GM12864 (cell line): ENCODE measurements around the gene PSMA6.
"Not testable (repeated sequence)": the region's sequence is repeated elsewhere in the genome, so short reads cannot be mapped to it uniquely, and the experiment has no call there.

Experiments
- DNase-seq: peaks from one replicate; pipeline ENCODE4 v3.0.0-alpha.2; 2011; ENCODE audit warnings: low read depth
- H3K4me3 ChIP-seq: 2 replicates; pipeline ENCODE4 v1.5.1; 2011; ENCODE audit warnings: mild to moderate bottlenecking, low read depth, low read length, control low read depth
- TF ChIP-seq, protein P1 (sequence below): IDR thresholded peaks from 2 replicates; pipeline ENCODE4 v1.5.1; 2011; ENCODE audit warnings: low read depth, mild to moderate bottlenecking, moderate library complexity, low read length, control low read depth, inconsistent platforms; ENCODE audit errors: missing control alignments

The PSMA6 gene

DNA sequence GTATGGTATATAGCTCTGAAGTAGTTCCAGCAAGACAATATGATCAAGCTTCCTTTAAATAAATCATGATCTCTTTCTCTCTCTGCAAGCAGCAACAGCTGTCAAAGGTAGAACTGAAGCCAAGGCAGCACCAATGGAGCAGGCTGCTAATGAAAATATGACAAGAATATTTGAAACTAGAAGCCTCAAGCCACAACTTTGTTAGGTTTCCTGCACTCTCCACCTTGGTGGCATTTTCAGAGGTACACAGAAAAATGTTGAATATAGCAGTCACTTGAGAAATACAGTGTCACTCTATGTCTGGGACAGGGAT, 43.8 kb upstream of the PSMA6 start:
- no peak for DNase-seq
- H3K4me3 ChIP-seq = no peak overlapping the region
- TF ChIP-seq, protein P1, sequence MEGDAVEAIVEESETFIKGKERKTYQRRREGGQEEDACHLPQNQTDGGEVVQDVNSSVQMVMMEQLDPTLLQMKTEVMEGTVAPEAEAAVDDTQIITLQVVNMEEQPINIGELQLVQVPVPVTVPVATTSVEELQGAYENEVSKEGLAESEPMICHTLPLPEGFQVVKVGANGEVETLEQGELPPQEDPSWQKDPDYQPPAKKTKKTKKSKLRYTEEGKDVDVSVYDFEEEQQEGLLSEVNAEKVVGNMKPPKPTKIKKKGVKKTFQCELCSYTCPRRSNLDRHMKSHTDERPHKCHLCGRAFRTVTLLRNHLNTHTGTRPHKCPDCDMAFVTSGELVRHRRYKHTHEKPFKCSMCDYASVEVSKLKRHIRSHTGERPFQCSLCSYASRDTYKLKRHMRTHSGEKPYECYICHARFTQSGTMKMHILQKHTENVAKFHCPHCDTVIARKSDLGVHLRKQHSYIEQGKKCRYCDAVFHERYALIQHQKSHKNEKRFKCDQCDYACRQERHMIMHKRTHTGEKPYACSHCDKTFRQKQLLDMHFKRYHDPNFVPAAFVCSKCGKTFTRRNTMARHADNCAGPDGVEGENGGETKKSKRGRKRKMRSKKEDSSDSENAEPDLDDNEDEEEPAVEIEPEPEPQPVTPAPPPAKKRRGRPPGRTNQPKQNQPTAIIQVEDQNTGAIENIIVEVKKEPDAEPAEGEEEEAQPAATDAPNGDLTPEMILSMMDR = no peak

DNA sequence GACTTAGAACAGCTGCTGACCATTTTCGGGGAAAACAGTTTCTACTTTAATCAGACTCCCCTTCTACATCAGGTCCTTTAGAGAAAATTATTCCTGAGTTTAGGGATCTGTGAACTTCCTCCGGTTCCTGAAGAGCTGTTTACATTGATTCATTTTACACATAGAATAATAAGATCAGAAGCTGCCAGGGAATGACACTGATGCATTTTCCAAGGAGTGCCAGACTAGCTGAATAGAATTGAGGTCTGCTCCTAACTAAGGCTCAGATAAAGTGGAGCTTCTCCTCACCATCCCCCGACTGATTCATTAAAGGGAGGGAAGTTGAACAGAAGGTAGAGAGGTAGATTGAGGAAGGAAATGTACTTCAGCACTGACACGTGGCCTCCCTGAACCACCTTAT, 41.9 kb upstream of the PSMA6 start:
- TF ChIP-seq, protein P1 = no peak
- no peak for DNase-seq
- no peak overlapping the region for H3K4me3 ChIP-seq

DNA sequence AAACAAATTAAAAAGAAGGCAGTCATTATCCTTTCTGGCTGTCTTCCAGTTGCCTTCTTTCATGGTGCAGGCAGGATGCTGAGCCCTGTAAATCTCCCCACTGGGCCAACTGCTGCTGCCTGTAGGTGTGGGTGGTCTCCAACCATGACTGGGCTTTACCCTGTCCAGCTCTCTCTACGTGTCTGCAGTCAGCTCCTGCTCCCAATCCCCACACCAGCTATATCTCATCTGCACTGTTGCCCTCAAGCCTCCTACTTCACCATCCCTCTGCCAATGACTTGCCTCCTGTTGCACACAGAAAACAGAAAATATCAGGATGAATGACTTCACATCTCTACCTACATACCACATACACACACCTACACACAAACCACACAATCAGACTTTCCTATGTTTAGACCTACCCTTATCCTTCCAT, 39.7 kb upstream of the PSMA6 start:
- TF ChIP-seq, protein P1 = no peak
- DNase-seq = no peak
- no peak overlapping the region for H3K4me3 ChIP-seq

DNA sequence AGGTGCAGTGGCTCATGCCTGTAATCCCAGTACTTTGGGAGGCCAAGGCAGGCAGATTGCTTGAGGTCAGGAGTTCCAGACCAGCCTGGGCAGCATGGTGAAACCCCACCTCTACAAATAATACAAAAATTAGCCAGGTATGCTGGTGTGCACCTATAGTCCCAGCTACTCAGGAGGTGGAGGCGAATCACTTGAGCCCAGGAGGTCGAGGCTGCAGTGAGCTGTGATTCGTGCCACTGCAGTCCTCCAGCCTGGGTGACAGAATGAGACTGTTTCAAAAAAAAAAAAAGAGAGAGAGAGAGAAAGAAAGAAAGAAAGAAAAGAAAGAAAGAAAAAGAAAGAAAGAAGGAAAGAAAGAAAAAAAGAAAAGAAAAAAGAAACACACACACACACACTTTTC, 39.1 kb upstream of the PSMA6 start:
- not testable (repeated sequence) for DNase-seq

DNA sequence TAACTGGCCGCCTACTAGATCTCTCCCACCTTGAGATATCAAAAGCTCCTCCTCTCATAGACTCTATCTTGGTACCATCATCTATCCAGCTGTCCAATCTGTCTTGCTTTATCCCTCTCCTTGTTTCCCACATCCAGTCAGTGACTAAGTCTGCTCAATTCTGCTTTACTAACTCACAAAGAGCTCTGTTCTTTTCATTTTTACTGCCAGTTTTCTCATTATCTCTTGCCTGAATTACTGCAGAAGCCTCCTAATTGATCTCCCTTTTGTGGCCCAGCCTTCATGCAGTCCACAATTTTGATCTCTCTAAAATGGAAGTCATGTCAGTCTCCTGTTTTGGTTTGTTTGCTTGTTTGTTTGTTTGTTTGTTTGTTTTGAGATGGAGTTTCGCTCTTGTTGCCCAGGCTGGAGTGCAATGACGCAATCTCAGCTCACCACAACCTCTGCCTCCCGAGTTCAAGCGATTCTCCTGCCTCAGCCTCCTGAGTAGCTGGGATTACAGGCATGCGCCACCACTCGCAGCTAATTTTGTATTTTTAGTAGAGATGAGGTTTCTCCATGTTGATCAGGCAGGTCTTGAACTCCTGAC, 38.1 kb upstream of the PSMA6 start:
- not testable (repeated sequence) for H3K4me3 ChIP-seq, DNase-seq

More for the DNA sequence above, 39.1 kb upstream of the PSMA6 start:
- H3K4me3 ChIP-seq = not testable (repeated sequence)

DNA sequence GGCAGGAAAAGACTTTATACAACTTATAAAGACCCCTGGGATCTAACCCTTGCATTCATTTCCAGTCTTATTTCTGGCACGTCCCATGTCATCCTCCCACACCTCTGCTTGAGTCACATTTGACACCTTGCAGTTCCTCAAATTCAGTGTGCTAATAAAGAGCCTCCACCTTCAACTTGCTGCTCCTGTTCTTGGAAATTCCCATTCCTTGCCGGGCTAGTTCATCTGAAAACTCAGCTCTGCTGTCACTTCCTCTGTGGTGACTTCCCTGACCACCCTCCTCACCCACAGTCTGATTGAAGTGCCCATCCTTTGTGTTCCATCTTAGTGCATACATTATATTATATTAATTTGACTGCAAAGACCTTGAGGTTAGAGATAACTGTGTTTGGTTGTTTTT, 37.4 kb upstream of the PSMA6 start:
- TF ChIP-seq, protein P1 = no peak
- DNase-seq = peak; percentile 36
- H3K4me3 ChIP-seq = no peak overlapping the region

DNA sequence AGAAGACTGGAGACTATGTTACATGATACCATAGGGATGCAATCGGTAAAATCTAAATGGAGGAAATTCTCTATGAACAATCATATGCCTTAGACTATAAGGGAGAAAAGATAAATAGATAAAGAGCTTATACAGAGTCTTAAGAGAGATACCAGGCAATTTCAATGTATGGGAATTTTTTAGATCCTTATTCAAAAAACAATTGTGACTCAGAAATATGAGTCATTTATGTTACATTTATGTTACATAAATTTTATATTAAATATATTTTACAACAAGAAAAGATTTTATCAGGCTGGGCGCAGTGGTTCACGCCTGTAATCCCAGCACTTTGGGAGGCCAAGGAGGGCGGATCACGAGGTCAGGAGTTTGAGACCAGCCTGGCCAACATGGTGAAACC, 36.5 kb upstream of the PSMA6 start:
- TF ChIP-seq, protein P1 = no peak
- DNase-seq = no peak
- no peak overlapping the region for H3K4me3 ChIP-seq

DNA sequence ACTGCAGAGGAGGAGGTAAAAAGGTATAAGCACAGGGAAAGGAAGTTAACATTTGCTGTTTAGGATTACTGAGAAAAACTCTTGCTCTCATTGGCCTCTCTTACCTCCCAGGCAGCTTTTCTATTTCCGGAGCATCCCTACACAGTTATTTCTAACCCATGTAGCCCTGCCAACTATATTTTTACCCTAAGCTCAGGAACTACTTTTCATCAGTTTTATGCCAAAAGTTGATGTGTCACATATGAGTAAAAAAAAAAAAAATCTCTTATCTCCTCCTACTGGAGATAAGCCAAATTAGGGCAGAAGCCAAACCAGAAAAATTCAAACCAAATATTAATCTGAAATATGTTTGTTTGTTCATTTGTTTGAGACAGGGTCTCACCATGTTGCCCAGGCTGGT, 34.4 kb upstream of the PSMA6 start:
- TF ChIP-seq, protein P1 = no peak
- DNase-seq = no peak

More for the DNA sequence above, 34.4 kb upstream of the PSMA6 start:
- H3K4me3 ChIP-seq = no peak overlapping the region
